Hematopoietic multipotent progenitor cell (in vitro differentiated cells): ENCODE data around the gene KLF2. TPM values are rescaled to one million over a fixed set of nuclear protein-coding genes. Genes with fewer than 3 reads are reported as not detected.

Experiments
- DNase-seq, 3 donors: peaks; one replicate each; pipeline ENCODE4 v3.0.0-alpha.2; 2011 to 2015; ENCODE audit warnings: low read depth in 2 of 3, low spot score in 2 of 3
- total RNA-seq: library from RNA; depleted of rRNA; stranded (reverse); fragments of >200 nt; gene quantifications from one replicate; pipeline ENCODE4 v1.2.3, GENCODE V29; 2012

The KLF2 gene
- total RNA-seq, 1 donor = 219 TPM

DNA sequence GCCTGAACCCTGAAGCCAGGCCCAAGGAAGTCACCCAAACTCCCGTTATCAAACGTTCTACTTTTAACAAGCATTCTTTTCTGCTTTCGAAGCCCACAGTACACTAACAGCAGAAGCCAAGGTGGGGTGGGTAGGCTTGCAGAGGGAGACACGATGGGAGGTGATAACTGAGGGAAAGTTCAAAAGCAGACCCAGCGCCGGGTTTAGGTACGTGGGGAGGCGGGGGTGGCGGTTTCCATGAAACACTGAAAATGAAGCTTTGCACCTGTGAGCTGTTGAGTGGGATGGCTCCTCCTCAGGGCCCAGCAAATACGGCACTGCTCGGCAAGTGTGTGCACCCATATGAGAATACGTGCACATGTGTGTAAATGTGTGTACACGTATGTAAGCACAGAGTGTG is 49.8 kb downstream of the KLF2 start:
- no peak for DNase-seq

DNA sequence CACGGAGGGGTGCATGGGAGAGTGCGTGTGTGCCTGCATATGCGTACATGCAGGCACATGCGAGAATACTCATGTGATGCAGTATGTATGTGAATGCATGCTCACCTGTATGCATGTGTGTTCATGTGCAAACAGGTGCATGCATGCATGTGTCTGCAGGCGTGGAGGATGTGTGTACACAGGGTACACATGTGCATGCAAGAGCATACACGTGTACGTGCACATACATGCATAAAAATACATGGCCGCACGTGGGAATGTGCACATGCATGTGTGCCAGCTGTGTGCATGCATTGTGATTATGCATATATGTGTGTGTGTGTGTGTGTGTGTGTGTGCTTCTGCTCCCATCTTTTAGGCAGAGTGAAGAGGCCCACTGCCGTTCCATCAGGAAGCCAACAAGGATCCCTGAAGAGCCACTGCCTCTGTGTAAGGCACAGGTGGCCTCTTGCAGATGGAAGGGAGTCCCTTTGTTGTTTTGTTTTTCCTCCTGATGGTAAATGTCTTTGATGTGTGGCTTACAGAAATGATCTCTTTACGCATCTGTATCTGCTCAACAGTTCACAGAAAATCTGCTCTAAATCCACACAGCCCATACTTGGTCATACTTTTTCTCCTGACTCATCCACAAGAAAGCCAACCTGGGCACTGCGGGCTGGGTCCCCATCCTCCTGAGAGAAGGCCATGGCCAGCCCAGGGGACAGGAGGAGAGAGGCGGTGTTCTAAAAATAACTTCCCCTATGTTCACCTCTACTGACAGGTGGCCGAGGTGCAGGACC is 50.7 kb downstream of the KLF2 start:
- DNase-seq = no peak

DNA sequence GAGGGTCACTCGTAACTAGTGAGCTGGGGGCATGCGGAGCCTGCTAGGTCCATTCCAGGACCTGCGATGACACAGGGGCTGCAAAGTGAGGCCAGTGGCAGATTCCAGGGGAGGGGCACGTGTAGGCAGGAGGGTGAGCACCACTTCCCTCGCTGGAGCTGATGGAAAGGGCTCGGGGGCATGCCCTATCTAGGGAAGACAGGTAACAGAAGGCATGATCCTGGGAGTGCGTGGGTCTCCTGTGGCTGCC is 51.2 kb downstream of the KLF2 start:
- no peak for DNase-seq

DNA sequence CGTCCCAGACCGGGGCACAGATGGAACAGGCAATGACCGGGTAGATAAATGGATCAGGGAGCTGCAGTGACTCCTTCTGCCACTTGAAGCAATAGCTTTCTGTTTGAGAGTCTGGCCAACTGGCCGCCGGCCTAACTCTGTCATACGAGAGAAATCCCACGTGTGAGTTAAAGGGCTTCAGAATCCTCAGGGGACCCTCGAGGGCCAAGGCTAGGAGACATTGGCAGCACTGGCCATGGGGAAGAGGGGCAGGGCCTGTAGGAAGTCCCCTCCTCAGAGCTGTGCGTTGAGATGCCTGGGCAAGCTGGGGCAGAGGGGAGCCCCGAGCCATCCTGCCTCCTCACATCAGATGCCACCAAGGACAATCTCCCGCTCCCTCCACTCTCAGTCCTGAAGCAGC is 51.6 kb downstream of the KLF2 start:
- no peak for DNase-seq

DNA sequence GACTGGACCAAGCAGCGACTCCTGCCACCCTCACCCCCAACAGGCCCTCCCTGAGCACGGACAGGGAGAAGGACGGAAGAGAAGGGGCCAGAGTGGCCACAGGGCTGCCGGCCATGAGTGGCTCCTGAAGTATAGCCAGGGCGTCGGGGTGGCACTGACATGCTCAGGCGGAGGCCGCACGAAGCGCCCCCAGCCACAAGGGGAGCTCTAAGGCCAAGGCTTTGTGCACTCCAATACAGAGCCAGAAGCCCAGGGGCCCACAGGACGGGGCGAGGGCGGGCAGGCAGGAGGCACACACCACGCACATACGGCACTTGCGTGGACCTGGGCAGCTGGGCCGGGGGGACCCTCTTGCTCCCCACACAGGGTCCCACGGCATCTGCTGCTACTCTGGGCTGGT is 52.0 kb downstream of the KLF2 start:
- DNase-seq = peak in 1 of 3 donors; percentile 39

DNA sequence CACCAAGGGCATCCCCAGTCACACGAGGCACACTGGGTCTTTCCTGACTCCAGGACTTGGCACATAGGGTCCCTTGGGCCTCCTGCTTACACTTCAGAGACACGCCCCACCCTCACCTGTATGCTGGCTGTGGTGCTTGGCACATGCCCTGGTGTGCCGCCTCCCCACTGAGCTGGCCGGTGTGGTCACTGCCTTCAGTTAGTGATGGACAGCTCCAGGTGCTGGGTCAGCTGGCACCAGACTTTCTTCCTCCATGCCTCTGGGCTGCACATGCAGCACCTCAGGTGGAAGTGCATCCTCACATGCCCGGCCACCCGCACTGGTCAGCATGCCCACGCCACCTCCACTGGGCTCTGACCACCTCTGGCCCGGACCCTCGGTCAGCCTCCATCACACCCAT is 52.9 kb downstream of the KLF2 start:
- DNase-seq = no peak

Other genes starting within 250 kb of the KLF2 start
- 163 TPM for gene TPM4, start 248.3 kb upstream of the KLF2 start, total RNA-seq
- 130 TPM for gene RAB8A, start 212.9 kb upstream of the KLF2 start, total RNA-seq
- gene HSH2D, start 181.1 kb upstream of the KLF2 start, total RNA-seq = 160 TPM
- 0.27 TPM for gene CIB3, start 151.3 kb upstream of the KLF2 start, total RNA-seq
- gene FAM32A, start 139.4 kb upstream of the KLF2 start, total RNA-seq = 68.1 TPM
- gene AP1M1, start 126.9 kb upstream of the KLF2 start, total RNA-seq = 132 TPM
- 21.3 TPM for gene EPS15L1, start 147.1 kb downstream of the KLF2 start, total RNA-seq
- gene CALR3, start 171.3 kb downstream of the KLF2 start, total RNA-seq = not detected
- gene C19orf44, start 171.6 kb downstream of the KLF2 start, total RNA-seq = 3.2 TPM
- gene CHERP, start 217.6 kb downstream of the KLF2 start, total RNA-seq = 13.2 TPM
- gene SLC35E1, start 247.6 kb downstream of the KLF2 start, total RNA-seq = 49.3 TPM